Astrocyte of the cerebellum (primary cell): ENCODE data around the gene IFT122.
"Not testable (repeated sequence)": the region's sequence is repeated elsewhere in the genome, so short reads cannot be mapped to it uniquely, and the experiment has no call there.

Experiments used
- DNase-seq: peaks from one replicate; pipeline ENCODE4 v3.0.0-alpha.2; 2011; ENCODE audit warnings: low read depth
- H3K4me3 ChIP-seq: 2 replicates; pipeline ENCODE4 v1.5.1; 2011; ENCODE audit warnings: mild to moderate bottlenecking, low read depth, low read length, moderate library complexity
- CTCF ChIP-seq: IDR thresholded peaks from 2 replicates; pipeline ENCODE4 v1.5.1; 2012; ENCODE audit warnings: low read length, low read depth, moderate library complexity, mild to moderate bottlenecking; ENCODE audit errors: missing control alignments
- in situ Hi-C: cut with HindIII; loops from 2 replicates; pipeline ENCODE4 v1.10.0; 2017; ENCODE audit warnings: low sequenced_read_pairs

Gene IFT122

DNA sequence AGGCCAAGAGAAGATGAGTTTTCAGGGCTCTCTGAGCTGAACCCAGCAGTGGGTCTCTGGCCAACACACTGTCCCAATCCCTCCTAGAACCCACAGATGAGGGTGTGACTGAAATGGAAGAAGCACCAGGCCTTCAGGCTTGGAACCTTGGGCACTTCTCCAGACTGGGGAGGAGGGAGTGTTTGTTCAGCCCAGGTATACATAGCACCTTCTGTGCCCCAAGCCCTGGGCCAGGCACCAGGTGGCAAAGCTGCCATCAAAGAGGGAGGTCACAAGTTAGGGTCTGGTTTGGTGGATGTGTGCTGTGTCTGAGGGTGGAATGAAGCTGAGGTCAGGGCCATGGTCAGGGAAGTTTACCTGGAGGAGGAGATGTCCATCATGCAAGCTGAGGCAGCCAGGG lies 72.6 kb downstream of the IFT122 start:
- in situ Hi-C loops: no loop called here
- TF ChIP-seq CTCF: no peak
- no peak for DNase-seq
- H3K4me3 ChIP-seq: no peak overlapping the region

DNA sequence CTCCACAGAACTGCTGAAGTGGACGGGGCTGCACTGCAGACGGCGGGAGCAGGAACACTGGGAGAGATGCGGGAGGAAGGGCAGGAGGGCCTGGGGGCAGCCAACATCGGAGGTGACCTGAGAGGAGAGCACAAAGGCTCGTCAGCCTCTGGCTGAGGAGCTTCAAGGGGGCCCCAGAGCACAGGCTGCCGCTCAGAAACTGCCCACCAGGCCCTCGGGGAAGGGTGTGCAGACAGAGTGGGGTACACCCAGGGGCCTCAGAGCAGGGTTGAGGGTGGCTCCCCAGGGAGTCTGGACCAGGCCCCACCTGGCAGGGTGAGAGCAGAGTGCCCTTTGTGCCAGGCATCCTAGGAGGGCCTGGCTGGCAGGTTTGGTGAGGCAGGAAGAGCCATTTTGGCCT lies 73.7 kb downstream of the IFT122 start:
- no peak overlapping the region for H3K4me3 ChIP-seq
- TF ChIP-seq CTCF: no peak
- no peak for DNase-seq
- in situ Hi-C loops: no loop called here

GRCh38 chr3:129514110-129514509 lies 74.1 kb downstream of the IFT122 start:
- no peak for TF ChIP-seq CTCF
- no peak overlapping the region for H3K4me3 ChIP-seq
- in situ Hi-C loops: no loop called here
- no peak for DNase-seq

DNA sequence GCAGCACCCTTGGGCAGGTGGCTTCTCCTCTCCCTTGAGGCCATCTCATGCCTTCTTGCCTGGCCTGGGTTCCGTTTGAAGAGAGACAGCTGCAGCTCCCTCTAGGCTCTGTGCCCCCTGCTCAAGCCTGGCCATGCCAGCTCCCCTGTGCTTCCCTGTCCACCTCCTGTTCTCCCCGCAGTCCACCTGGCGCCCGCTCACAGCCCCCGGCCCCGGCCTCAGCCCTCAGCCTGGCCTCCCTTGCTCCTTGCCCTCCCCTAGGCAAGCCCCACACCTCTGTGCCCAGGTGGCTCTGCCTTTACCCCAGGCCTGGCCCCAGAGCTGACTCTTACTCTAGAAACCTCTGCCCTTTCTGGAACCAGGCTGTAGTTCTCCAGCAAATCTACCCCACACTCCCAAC lies 74.5 kb downstream of the IFT122 start:
- in situ Hi-C loops: no loop called here

DNA sequence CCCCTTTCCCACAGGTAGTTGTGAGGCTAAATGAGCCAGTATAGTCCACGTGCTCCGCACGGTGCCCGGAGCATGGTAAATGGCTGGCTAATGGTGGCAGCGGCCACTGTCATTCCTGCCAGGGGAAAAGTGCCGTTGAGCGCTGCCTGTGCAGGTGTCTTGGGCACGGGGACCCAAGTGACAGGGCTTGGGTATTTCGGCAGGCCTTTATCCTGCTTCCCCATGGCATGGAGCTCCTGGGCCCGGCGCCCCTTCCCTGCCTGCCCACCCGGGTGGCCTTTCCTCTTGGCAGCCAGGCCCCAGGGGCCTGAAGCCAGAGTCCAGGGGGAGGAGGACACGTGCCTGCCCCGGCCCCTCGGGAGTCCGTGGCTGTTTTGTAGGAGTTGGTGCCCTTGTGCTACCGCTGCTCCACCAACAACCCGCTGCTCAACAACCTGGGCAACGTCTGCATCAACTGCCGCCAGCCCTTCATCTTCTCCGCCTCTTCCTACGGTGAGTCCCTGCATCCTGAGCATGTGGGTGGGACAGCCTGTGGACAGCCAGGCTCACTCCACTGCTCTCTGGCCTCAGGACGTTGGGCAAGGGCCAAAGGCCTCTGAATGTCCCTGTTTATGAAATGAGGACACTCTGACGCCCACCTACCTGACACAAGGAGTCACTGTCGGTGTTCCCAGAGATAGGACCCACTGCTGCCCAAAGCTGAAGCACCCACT lies 75.2 kb downstream of the IFT122 start:
- H3K4me3 ChIP-seq, in situ Hi-C loops, DNase-seq: not testable (repeated sequence)

More for the DNA sequence above, 74.5 kb downstream of the IFT122 start:
- no peak for TF ChIP-seq CTCF
- no peak overlapping the region for H3K4me3 ChIP-seq
- no peak for DNase-seq

- DNase-seq, in situ Hi-C loops, H3K4me3 ChIP-seq: not testable (repeated sequence)
These were observed 75.9 kb downstream of the IFT122 start for GRCh38 chr3:129515821-129516432.

DNA sequence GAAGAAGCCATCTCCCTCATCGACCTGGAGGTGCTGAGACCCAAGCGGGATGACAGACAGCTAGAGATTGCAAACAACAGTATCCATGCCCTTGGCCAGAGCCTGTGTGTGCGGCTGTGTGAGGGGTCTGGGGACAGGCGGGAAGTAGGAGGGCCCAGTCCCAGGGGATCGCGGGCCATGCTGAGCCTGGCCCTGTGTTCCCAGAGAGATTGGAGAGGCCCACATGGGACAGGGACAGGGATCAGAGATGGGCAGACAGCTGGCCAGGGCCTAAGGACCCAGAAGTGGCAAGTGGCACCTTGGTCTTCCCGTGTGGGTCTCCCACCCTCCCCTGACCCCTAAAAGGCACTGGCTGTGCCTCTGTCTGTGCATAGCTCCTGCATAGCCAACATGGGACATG lies 77.5 kb downstream of the IFT122 start:
- DNase-seq: no peak
- no peak for TF ChIP-seq CTCF
- in situ Hi-C loops: no loop called here
- H3K4me3 ChIP-seq: no peak overlapping the region
